ENCODE results near the gene CERS5. TPM values are rescaled to one million over a fixed set of nuclear protein-coding genes. Genes with fewer than 3 reads are reported as not detected.

The CERS5 gene
- polyA plus RNA-seq, 1 of the 3 experiments (the other 2 are of a cell fraction): 56.9 TPM

- TF ChIP-seq RXRA (IDR thresholded peaks at IDR 0.05; ENCODE audit: borderline replicate concordance, low read depth) (no peak; the same call in 1 of the 2 replicates), USF2 (IDR thresholded peaks at IDR 0.05; ENCODE audit: borderline replicate concordance, low read depth, low read length) (no peak), ELF1 (IDR thresholded peaks at IDR 0.05) (no peak), FOXM1 (IDR thresholded peaks at IDR 0.05; ENCODE audit: low read depth) (no peak), FOXJ3 (CRISPR knock-in tag; IDR thresholded peaks at IDR 0.05) (no peak), NRF1 (IDR thresholded peaks at IDR 0.05; ENCODE audit: low read depth, low read length) (no peak), RAD21 (IDR thresholded peaks at IDR 0.05; ENCODE audit: low read length) (no peak)
- TF ChIP-seq, protein P1, sequence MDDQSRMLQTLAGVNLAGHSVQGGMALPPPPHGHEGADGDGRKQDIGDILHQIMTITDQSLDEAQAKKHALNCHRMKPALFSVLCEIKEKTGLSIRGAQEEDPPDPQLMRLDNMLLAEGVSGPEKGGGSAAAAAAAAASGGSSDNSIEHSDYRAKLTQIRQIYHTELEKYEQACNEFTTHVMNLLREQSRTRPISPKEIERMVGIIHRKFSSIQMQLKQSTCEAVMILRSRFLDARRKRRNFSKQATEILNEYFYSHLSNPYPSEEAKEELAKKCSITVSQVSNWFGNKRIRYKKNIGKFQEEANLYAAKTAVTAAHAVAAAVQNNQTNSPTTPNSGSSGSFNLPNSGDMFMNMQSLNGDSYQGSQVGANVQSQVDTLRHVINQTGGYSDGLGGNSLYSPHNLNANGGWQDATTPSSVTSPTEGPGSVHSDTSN (IDR thresholded peaks at IDR 0.05): 0 out of 2 replicates have a peak, but pooled peaks have one; percentile 35
Measured at GRCh38 chr12:50192908-50193307, 25.7 kb upstream of the CERS5 start (continued).

DNA sequence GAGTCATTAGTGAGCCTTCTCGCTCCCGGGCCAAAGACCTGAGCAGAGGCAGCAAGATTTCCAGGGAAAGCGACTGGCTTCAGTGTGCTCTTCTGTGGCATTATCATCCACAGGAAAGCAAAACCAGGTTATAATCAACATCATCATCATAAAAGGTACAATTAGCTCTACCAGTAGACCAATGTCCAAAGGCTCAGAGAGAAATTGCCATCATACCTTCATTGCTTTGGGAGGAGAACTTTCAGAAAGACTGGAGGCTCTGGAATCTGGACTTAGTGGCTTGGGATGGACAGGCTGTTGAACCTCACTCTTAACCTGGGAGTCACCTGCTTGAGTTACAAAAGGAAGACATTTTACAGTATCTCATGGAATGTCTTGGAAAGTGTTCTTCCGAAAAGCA lies 25.1 kb upstream of the CERS5 start:
- H4K20me1 ChIP-seq (ENCODE audit: insufficient read depth): no peaks in the 10 kb centered on the region
- H3K9me3 ChIP-seq: no peaks in the 10 kb centered on the region
- CTCF ChIA-PET: no interaction called here
- no peaks in the 10 kb centered on the region for H3K27me3 ChIP-seq (ENCODE audit: insufficient read depth)
- H3K4me1 ChIP-seq (ENCODE audit: control insufficient read depth in 1 of 2, insufficient read depth in 2 of 2, low read depth in 1 of 2, low read length in 1 of 2): peaks cover 4 to 51% of the 10 kb centered on the region in 2 experiments
- H3K9ac ChIP-seq: peak overlapping the region; percentile 28; the same call in 1 of the 2 replicates
- DNase-seq: no peak
- peaks cover 70% of the 10 kb centered on the region for H3F3A ChIP-seq (replicated peaks; ENCODE audit: insufficient read depth)
- POLR2A ChIA-PET: no interaction called here
- H3K27ac ChIP-seq (ENCODE audit: low read depth in 2 of 2, low read length in 1 of 2): peak overlapping the region in 1 of 2 experiments; percentile 83; a peak in 3 of 4 replicates
- 98% methylated on average over 4 of the region's 4 CpGs for WGBS (ENCODE audit: low lambda C conversion rate)
- no peaks in the 10 kb centered on the region for H3K9me2 ChIP-seq
- peaks cover 31 to 56% of the 10 kb centered on the region in 2 experiments for H3K36me3 ChIP-seq (replicated peaks in 1 of 2; ENCODE audit: control insufficient read depth in 1 of 2, insufficient read depth in 2 of 2, low read length in 1 of 2)
- H3K79me2 ChIP-seq (ENCODE audit: insufficient read depth): peaks cover 54% of the 10 kb centered on the region
- H3K4me3 ChIP-seq (ENCODE audit: low read depth in 2 of 2, low read length in 1 of 2): no peak overlapping the region
- no peak overlapping the region for H2AFZ ChIP-seq (ENCODE audit: low read depth)
- H3K4me2 ChIP-seq: peak overlapping the region; percentile 16; the same call in 1 of the 2 replicates
- TF ChIP-seq ELF1 (IDR thresholded peaks at IDR 0.05): no peak
- no peak for TF ChIP-seq REST (IDR thresholded peaks at IDR 0.05; ENCODE audit: low read depth, low read length)
- TF ChIP-seq NFIC (IDR thresholded peaks at IDR 0.05; ENCODE audit: borderline replicate concordance): no peak
- no peak for TF ChIP-seq RXRA (IDR thresholded peaks at IDR 0.05; ENCODE audit: borderline replicate concordance, low read depth)
- TF ChIP-seq USF1 (IDR thresholded peaks at IDR 0.05; ENCODE audit: borderline replicate concordance, low read depth): no peak
- TF ChIP-seq, protein P2, sequence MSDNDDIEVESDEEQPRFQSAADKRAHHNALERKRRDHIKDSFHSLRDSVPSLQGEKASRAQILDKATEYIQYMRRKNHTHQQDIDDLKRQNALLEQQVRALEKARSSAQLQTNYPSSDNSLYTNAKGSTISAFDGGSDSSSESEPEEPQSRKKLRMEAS (IDR thresholded peaks at IDR 0.05; ENCODE audit: low read depth): no peak
- TF ChIP-seq POLR2AphosphoS5 (IDR thresholded peaks at IDR 0.05; ENCODE audit: low read depth, low read length): no peak
- TF ChIP-seq FOXM1 (IDR thresholded peaks at IDR 0.05; ENCODE audit: low read depth): no peak
- no peak for TF ChIP-seq FOSL2 (IDR thresholded peaks at IDR 0.05; ENCODE audit: borderline replicate concordance, low read depth)
- TF ChIP-seq RAD21 (IDR thresholded peaks at IDR 0.05; ENCODE audit: low read length): no peak
